ENCODE measurements around the gene CKLF.

CKLF gene

DNA sequence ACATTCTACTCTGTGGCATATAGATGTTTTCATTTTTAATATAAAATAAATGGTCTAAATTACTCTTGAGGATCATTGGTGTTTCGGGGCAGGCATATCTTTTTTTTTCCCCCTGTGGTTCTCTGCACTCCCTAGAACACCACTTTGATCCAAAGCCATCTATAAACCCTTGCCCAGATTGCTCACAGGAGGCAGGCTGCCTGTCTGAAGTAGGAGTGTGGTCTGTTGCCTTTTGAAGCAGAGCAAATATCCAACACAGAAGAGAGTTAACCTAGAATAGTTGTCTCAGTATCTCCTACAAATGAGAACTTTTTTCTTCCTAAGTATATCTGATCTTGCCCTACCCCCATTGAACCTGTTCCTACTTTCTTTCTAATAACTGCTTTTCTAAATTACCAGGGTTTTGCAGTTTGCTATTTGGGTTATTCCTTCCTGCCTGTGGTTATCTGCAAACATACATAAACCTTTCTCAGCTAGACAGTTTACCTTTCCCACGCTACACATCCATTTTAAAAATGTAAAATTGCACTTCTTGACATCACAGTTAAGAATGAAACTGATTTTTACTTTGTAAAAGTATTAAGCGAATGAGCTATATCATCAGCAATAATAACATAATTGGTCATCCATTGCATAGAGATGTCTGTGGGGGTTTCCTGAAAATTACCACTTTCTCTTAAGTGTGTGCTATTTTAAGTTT lies 9.2 kb downstream of the CKLF start:
- no peak overlapping the region for H3K56ac ChIP-seq (ENCODE audit: low read length)
- H3K79me2 ChIP-seq (ENCODE audit: control insufficient read depth, insufficient read depth, low read length): no peaks in the 10 kb centered on the region
- H3K36me3 ChIP-seq (ENCODE audit: control insufficient read depth, insufficient read depth, low read length): no peaks in the 10 kb centered on the region
- no peak overlapping the region for H3K23ac ChIP-seq (ENCODE audit: low read length)
- no CpG with 5 or more reads among the region's 3 CpGs for WGBS (ENCODE audit: extremely low coverage, insufficient coverage, low lambda C conversion rate)
- no peak overlapping the region for H3K4me3 ChIP-seq (ENCODE audit: low read length)
- H3K9ac ChIP-seq (ENCODE audit: low read length): no peak overlapping the region
- H3K27ac ChIP-seq (ENCODE audit: low read depth, low read length): no peak overlapping the region
- no peak overlapping the region for H2BK5ac ChIP-seq (ENCODE audit: low read length)
- DNase-seq: no peak
- no peak overlapping the region for H3K4ac ChIP-seq (ENCODE audit: low read depth, low read length)
- H4K5ac ChIP-seq (ENCODE audit: low read length): no peak overlapping the region
- no peak overlapping the region for H4K8ac ChIP-seq (ENCODE audit: low read depth, low read length)
- no peak overlapping the region for H3K4me2 ChIP-seq (ENCODE audit: low read length)
- H3K27me3 ChIP-seq (ENCODE audit: insufficient read depth, low read length, poor library complexity): no peaks in the 10 kb centered on the region
- H2AK5ac ChIP-seq (ENCODE audit: low read length): no peak overlapping the region
- H3K4me1 ChIP-seq (ENCODE audit: control insufficient read depth, low read depth, low read length): no peaks in the 10 kb centered on the region
- H3K79me1 ChIP-seq (ENCODE audit: low read length): no peaks in the 10 kb centered on the region
- no peak overlapping the region for H2BK120ac ChIP-seq (ENCODE audit: low read depth, low read length)
- no peak overlapping the region for H2BK15ac ChIP-seq (replicated peaks; ENCODE audit: low read depth)
- H3K18ac ChIP-seq (ENCODE audit: low read length): no peak overlapping the region

DNA sequence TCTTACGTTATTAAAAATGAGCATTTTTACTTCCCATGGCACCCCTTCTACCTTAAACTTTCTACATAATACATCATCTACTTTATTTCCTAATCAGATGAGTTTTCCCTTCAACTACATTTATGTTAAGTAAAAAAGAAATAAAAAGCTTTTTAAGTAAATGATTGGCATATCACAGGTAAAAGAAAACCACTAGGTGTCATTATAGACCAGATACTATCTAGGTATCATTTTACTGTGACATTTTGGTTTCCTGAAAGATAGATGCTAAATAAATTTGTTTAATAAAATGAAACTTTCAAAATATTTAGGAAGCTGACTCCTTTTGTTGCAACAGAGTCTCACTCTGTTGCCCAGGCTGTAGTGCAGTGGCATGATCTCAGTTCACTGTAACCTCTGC lies 10.0 kb downstream of the CKLF start:
- Histone ChIP-seq H3K23ac (ENCODE audit: low read length) (no peak overlapping the region), H3K4me2 (ENCODE audit: low read length) (no peak overlapping the region), H3K36me3 (ENCODE audit: control insufficient read depth, insufficient read depth, low read length) (no peaks in the 10 kb centered on the region), H3K4ac (ENCODE audit: low read depth, low read length) (no peak overlapping the region), H2BK15ac (replicated peaks; ENCODE audit: low read depth) (no peak overlapping the region), H3K27me3 (ENCODE audit: insufficient read depth, low read length, poor library complexity) (no peaks in the 10 kb centered on the region), H3K4me3 (ENCODE audit: low read length) (no peak overlapping the region), H3K56ac (ENCODE audit: low read length) (no peak overlapping the region), H3K79me2 (ENCODE audit: control insufficient read depth, insufficient read depth, low read length) (no peaks in the 10 kb centered on the region), H2BK120ac (ENCODE audit: low read depth, low read length) (no peak overlapping the region), H3K18ac (ENCODE audit: low read length) (no peak overlapping the region), H3K4me1 (ENCODE audit: control insufficient read depth, low read depth, low read length) (no peaks in the 10 kb centered on the region), H3K79me1 (ENCODE audit: low read length) (no peaks in the 10 kb centered on the region), H2BK5ac (ENCODE audit: low read length) (no peak overlapping the region), H4K5ac (ENCODE audit: low read length) (no peak overlapping the region), H2AK5ac (ENCODE audit: low read length) (no peak overlapping the region), H4K8ac (ENCODE audit: low read depth, low read length) (no peak overlapping the region), H3K27ac (ENCODE audit: low read depth, low read length) (no peak overlapping the region), H3K9ac (ENCODE audit: low read length) (no peak overlapping the region)
- 100% methylated on average over 1 of the region's 1 CpG for WGBS (ENCODE audit: extremely low coverage, insufficient coverage, low lambda C conversion rate)
- no peak for DNase-seq

DNA sequence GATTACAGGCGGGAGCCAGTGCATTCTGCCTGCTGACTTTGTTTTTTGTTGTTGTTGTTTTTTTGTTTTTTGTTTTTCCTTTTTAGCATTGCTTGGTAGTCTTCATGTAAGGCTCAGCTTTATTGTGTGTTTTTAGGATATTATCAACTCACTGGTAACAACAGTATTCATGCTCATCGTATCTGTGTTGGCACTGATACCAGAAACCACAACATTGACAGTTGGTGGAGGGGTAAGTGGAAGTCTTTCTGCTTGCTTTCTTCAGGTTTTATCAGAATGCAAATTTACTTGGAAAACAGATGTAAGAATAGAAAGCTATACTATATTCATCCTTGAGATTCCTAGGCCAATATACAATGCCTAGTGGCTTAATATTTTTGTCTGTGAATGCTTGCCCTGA lies 10.6 kb downstream of the CKLF start:
- H3K56ac ChIP-seq (ENCODE audit: low read length): no peak overlapping the region
- H3K27ac ChIP-seq (ENCODE audit: low read depth, low read length): no peak overlapping the region
- no peak overlapping the region for H4K5ac ChIP-seq (ENCODE audit: low read length)
- H2AK5ac ChIP-seq (ENCODE audit: low read length): no peak overlapping the region
- H3K36me3 ChIP-seq (ENCODE audit: control insufficient read depth, insufficient read depth, low read length): no peaks in the 10 kb centered on the region
- no CpG with 5 or more reads among the region's 2 CpGs for WGBS (ENCODE audit: extremely low coverage, insufficient coverage, low lambda C conversion rate)
- no peaks in the 10 kb centered on the region for H3K79me2 ChIP-seq (ENCODE audit: control insufficient read depth, insufficient read depth, low read length)
- no peaks in the 10 kb centered on the region for H3K27me3 ChIP-seq (ENCODE audit: insufficient read depth, low read length, poor library complexity)
- H3K4me1 ChIP-seq (ENCODE audit: control insufficient read depth, low read depth, low read length): no peaks in the 10 kb centered on the region
- DNase-seq: no peak
- no peaks in the 10 kb centered on the region for H3K79me1 ChIP-seq (ENCODE audit: low read length)
- no peak overlapping the region for H3K23ac ChIP-seq (ENCODE audit: low read length)
- no peak overlapping the region for H3K4me3 ChIP-seq (ENCODE audit: low read length)
- no peak overlapping the region for H3K9ac ChIP-seq (ENCODE audit: low read length)
- no peak overlapping the region for H3K4ac ChIP-seq (ENCODE audit: low read depth, low read length)
- no peak overlapping the region for H4K8ac ChIP-seq (ENCODE audit: low read depth, low read length)
- no peak overlapping the region for H2BK5ac ChIP-seq (ENCODE audit: low read length)
- H3K4me2 ChIP-seq (ENCODE audit: low read length): no peak overlapping the region
- no peak overlapping the region for H3K18ac ChIP-seq (ENCODE audit: low read length)
- no peak overlapping the region for H2BK120ac ChIP-seq (ENCODE audit: low read depth, low read length)
- H2BK15ac ChIP-seq (replicated peaks; ENCODE audit: low read depth): no peak overlapping the region

DNA sequence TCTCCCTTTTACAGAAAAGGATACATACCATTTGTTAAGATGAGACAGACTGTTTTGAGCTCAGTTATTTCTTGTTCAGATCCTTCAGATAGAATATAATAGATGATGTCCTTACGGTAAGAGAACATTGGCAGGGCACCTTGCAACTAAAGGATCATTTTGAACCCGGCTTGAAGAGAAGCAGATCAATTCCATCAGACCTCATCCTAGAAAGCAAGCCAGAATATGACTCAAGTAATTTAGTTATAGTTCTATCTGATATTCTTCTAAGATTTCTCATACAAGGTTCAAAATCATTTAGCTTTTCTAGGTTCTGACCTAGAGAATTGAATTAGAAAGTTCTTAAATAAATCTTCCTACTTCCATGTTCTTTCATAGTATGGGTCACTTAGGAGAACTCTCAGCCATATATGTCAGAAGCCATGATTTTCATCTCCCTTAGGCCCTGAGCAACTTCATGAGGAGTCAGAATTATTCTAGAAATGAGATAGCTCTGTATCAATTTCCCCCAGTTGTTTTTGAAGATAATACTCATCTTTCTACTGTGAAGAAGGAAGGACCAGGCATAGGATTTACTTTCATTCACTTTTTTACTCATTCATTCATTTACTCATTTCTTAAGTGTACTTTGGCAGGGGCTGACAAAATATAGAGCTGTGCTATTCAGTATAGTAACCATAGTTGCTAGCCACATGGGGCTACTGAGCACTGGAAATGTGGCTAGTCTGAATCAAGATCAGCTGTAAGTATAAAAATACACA lies 11.4 kb downstream of the CKLF start:
- Histone ChIP-seq H3K4ac (ENCODE audit: low read depth, low read length) (no peak overlapping the region), H3K4me3 (ENCODE audit: low read length) (no peak overlapping the region), H3K36me3 (ENCODE audit: control insufficient read depth, insufficient read depth, low read length) (no peaks in the 10 kb centered on the region), H2BK15ac (replicated peaks; ENCODE audit: low read depth) (no peak overlapping the region), H3K4me2 (ENCODE audit: low read length) (no peak overlapping the region), H3K79me1 (ENCODE audit: low read length) (no peaks in the 10 kb centered on the region), H3K56ac (ENCODE audit: low read length) (no peak overlapping the region), H3K27ac (ENCODE audit: low read depth, low read length) (no peak overlapping the region), H3K18ac (ENCODE audit: low read length) (no peak overlapping the region), H3K4me1 (ENCODE audit: control insufficient read depth, low read depth, low read length) (no peaks in the 10 kb centered on the region), H2AK5ac (ENCODE audit: low read length) (no peak overlapping the region), H3K27me3 (ENCODE audit: insufficient read depth, low read length, poor library complexity) (no peaks in the 10 kb centered on the region), H2BK5ac (ENCODE audit: low read length) (no peak overlapping the region), H2BK120ac (ENCODE audit: low read depth, low read length) (no peak overlapping the region), H3K79me2 (ENCODE audit: control insufficient read depth, insufficient read depth, low read length) (no peaks in the 10 kb centered on the region), H4K8ac (ENCODE audit: low read depth, low read length) (no peak overlapping the region), H3K9ac (ENCODE audit: low read length) (no peak overlapping the region), H3K23ac (ENCODE audit: low read length) (no peak overlapping the region), H4K5ac (ENCODE audit: low read length) (no peak overlapping the region)
- no CpG with 5 or more reads among the region's 2 CpGs for WGBS (ENCODE audit: extremely low coverage, insufficient coverage, low lambda C conversion rate)
- DNase-seq: no peak

DNA sequence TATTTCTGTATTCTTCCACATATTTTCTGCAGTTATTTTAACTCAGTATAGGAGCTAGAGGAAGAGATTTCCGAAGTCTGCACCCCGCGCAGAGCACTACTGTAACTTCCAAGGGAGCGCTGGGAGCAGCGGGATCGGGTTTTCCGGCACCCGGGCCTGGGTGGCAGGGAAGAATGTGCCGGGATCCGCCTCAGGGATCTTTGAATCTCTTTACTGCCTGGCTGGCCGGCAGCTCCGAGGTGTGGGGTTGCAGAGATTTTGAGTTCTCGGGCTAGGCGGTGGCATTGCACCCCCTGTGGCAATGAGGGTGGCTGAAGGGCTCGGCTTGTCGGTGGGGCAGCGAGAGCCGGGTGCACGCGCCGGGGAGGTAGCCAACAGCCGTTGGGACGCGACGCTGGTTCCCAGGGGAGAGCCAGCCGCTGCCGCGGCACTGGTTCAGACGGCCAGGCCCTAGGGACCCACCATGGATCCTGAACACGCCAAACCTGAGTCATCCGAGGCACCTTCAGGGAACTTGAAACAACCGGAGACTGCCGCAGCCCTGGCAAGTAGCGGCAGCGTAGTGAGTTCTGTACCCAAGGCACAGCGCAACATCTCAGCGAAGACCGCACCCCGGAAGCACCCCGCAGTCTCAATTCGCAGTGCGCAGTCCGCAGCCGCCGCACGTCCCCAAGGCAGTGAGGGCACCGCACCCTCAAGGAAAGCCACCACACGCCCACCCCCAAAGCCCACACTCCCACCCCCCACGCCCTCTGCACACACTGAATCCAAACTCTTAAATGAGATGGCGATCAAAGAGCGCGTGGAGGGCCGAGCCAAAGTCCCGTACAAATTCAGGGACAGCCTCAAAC lies 13.9 kb downstream of the CKLF start, which contains the start of gene CMTM1:
Gene CMTM1 (plus strand): TSS at position 389 of the 851 bp plus-strand sequence. CDS start 75 bp downstream, at position 464.
- H2BK5ac ChIP-seq (ENCODE audit: low read length): no peak within 1 kb of the TSS
- no peaks in the 10 kb centered on the region for H3K27me3 ChIP-seq (ENCODE audit: insufficient read depth, low read length, poor library complexity)
- no peak within 1 kb of the TSS for H3K18ac ChIP-seq (ENCODE audit: low read length)
- no peak for DNase-seq
- no peak within 1 kb of the TSS for H2AK5ac ChIP-seq (ENCODE audit: low read length)
- no peaks in the 10 kb centered on the region for H3K79me1 ChIP-seq (ENCODE audit: low read length)
- H3K23ac ChIP-seq (ENCODE audit: low read length): no peak within 1 kb of the TSS
- no peak within 1 kb of the TSS for H3K4ac ChIP-seq (ENCODE audit: low read depth, low read length)
- H4K8ac ChIP-seq (ENCODE audit: low read depth, low read length): no peak within 1 kb of the TSS
- no peaks in the 10 kb centered on the region for H3K36me3 ChIP-seq (ENCODE audit: control insufficient read depth, insufficient read depth, low read length)
- H3K27ac ChIP-seq (ENCODE audit: low read depth, low read length): no peak within 1 kb of the TSS
- no peak within 1 kb of the TSS for H3K4me2 ChIP-seq (ENCODE audit: low read length)
- H3K4me3 ChIP-seq (ENCODE audit: low read length): no peak within 1 kb of the TSS
- no peak within 1 kb of the TSS for H3K9ac ChIP-seq (ENCODE audit: low read length)
- H2BK15ac ChIP-seq (replicated peaks; ENCODE audit: low read depth): no peak within 1 kb of the TSS
- no peak within 1 kb of the TSS for H3K56ac ChIP-seq (ENCODE audit: low read length)
- no peak within 1 kb of the TSS for H4K5ac ChIP-seq (ENCODE audit: low read length)
- WGBS (ENCODE audit: extremely low coverage, insufficient coverage, low lambda C conversion rate): no CpG with 5 or more reads among the region's 54 CpGs
- no peak within 1 kb of the TSS for H2BK120ac ChIP-seq (ENCODE audit: low read depth, low read length)
- H3K79me2 ChIP-seq (ENCODE audit: control insufficient read depth, insufficient read depth, low read length): no peaks in the 10 kb centered on the region
- no peaks in the 10 kb centered on the region for H3K4me1 ChIP-seq (ENCODE audit: control insufficient read depth, low read depth, low read length)

Data from mesendoderm (in vitro differentiated cells).